ENCODE measurements around the gene SCN10A.

Gene SCN10A

GRCh38 chr3:38696034-38696433, 120.0 kb downstream of the SCN10A start:
- no peak for TF ChIP-seq CTCF (IDR thresholded peaks at IDR 0.05; ENCODE audit: extremely low read depth, missing control alignments)

GRCh38 chr3:38690185-38690584, 125.8 kb downstream of the SCN10A start:
- no peak for DNase-seq (ENCODE audit: low spot score)
- no peak for TF ChIP-seq CTCF (IDR thresholded peaks at IDR 0.05; ENCODE audit: extremely low read depth, missing control alignments)

More at GRCh38 chr3:38696034-38696433, 120.0 kb downstream of the SCN10A start:
- no peak for DNase-seq (ENCODE audit: low spot score)

- no peak for TF ChIP-seq CTCF (IDR thresholded peaks at IDR 0.05; ENCODE audit: extremely low read depth, missing control alignments)
- no peak for DNase-seq (ENCODE audit: low spot score)
These were observed 126.2 kb downstream of the SCN10A start for GRCh38 chr3:38689774-38690173.

DNA sequence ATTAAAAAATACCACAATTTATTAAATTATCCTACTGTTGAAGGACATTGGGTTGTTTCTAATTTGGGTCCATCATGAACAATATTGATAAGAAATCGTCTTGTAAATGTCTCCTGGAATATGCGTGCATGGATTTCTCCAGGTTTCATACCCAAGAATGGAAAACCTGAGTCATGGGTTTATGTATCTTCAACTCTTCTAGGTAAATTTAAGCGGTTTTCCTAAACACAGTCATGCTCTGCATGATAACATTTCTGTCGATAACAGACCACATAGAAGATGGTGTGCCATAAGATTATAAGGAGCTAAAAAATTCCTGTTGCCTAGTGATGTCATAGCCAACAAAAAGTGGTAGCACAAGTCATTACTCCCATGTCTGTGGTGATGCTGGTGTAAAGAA, 126.7 kb downstream of the SCN10A start:
- no peak for DNase-seq (ENCODE audit: low spot score)
- TF ChIP-seq CTCF (IDR thresholded peaks at IDR 0.05; ENCODE audit: extremely low read depth, missing control alignments): no peak

DNA sequence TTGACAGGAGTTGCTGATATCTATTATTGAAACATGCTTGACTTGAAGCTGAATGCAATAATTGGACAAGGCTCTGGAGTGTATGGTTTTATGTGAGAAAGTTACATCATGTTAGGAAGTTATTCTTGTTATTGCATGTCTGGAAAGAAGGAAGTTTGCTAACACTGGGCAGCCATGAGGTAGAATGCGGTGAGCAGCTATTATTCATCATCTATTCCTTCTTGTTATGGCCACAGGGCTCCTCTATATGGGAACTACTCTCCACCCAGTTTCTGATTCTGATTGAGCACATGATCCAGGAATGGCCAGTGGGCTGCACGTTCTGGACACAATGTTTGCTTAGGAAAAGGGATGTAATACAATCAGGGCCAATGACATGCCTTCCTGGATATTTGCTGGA, 128.7 kb downstream of the SCN10A start:
- DNase-seq (ENCODE audit: low spot score): no peak
- no peak for TF ChIP-seq CTCF (IDR thresholded peaks at IDR 0.05; ENCODE audit: extremely low read depth, missing control alignments)

- no peak for DNase-seq (ENCODE audit: low spot score)
- no peak for TF ChIP-seq CTCF (IDR thresholded peaks at IDR 0.05; ENCODE audit: extremely low read depth, missing control alignments)
These were observed 131.5 kb downstream of the SCN10A start for GRCh38 chr3:38684546-38684945.

GRCh38 chr3:38669668-38670067, 146.3 kb downstream of the SCN10A start:
- TF ChIP-seq CTCF (IDR thresholded peaks at IDR 0.05; ENCODE audit: extremely low read depth, missing control alignments): no peak
- DNase-seq (ENCODE audit: low spot score): no peak
